ENCODE results near the gene FRY.

Gene FRY

DNA sequence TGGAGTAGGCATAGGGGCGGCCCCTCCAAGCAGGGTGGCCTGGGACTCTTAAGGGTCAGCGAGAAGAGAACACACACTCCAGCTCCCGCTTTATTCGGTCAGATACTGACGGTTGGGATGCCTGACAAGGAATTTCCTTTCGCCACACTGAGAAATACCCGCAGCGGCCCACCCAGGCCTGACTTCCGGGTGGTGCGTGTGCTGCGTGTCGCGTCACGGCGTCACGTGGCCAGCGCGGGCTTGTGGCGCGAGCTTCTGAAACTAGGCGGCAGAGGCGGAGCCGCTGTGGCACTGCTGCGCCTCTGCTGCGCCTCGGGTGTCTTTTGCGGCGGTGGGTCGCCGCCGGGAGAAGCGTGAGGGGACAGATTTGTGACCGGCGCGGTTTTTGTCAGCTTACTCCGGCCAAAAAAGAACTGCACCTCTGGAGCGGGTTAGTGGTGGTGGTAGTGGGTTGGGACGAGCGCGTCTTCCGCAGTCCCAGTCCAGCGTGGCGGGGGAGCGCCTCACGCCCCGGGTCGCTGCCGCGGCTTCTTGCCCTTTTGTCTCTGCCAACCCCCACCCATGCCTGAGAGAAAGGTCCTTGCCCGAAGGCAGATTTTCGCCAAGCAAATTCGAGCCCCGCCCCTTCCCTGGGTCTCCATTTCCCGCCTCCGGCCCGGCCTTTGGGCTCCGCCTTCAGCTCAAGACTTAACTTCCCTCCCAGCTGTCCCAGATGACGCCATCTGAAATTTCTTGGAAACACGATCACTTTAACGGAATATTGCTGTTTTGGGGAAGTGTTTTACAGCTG, 283.9 kb downstream of the FRY start, which contains the start of the genes BRCA2 and ZAR1L:
Gene BRCA2, plus strand, starts transcription at position 271 of the 790 bp plus-strand sequence. CDS start 953 bp downstream, outside the sequence.
Gene ZAR1L, minus strand, starts transcription at position 126 of the 790 bp plus-strand sequence. CDS start 3,438 bp downstream, outside the sequence.
- DNase-seq (ENCODE audit: low spot score), result peak; percentile 91
- peak within 1 kb of the TSS; percentile 94 to 99 for H3K27ac ChIP-seq
- no peak for TF ChIP-seq CTCF (IDR thresholded peaks at IDR 0.05)
- peak within 1 kb of the TSS; percentile 88 for H3K4me3 ChIP-seq

DNA sequence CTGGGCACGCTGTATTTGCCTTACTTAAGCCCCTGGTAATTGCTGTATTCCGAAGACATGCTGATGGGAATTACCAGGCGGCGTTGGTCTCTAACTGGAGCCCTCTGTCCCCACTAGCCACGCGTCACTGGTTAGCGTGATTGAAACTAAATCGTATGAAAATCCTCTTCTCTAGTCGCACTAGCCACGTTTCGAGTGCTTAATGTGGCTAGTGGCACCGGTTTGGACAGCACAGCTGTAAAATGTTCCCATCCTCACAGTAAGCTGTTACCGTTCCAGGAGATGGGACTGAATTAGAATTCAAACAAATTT, 284.4 kb downstream of the FRY start:
- DNase-seq (ENCODE audit: low spot score), result no peak
- Histone ChIP-seq H3K4me3 (peak overlapping the region; percentile 88), H3K27ac (peak overlapping the region; percentile 94 to 99)
- no peak for TF ChIP-seq CTCF (IDR thresholded peaks at IDR 0.05)

GRCh38 chr13:32316501-32316900, 284.9 kb downstream of the FRY start:
- H3K4me3 ChIP-seq, result peak overlapping the region; percentile 88

GRCh38 chr13:32317716-32318465, 286.3 kb downstream of the FRY start:
- no peak for DNase-seq (ENCODE audit: low spot score)
- no peak for TF ChIP-seq CTCF (IDR thresholded peaks at IDR 0.05)
- H3K4me3 ChIP-seq, result no peak overlapping the region
- no peak overlapping the region for H3K27ac ChIP-seq

More at GRCh38 chr13:32316501-32316900, 284.9 kb downstream of the FRY start:
- peak overlapping the region in 1 of 2 donors; percentile 94 for H3K27ac ChIP-seq
- no peak for DNase-seq (ENCODE audit: low spot score)
- no peak for TF ChIP-seq CTCF (IDR thresholded peaks at IDR 0.05)

- H3K4me3 ChIP-seq, result no peak overlapping the region
- no peak for DNase-seq (ENCODE audit: low spot score)
- H3K27ac ChIP-seq, result no peak overlapping the region
- TF ChIP-seq CTCF (IDR thresholded peaks at IDR 0.05), result no peak
These were observed 289.0 kb downstream of the FRY start for GRCh38 chr13:32320528-32320927.

- no peak for TF ChIP-seq CTCF (IDR thresholded peaks at IDR 0.05)
- Histone ChIP-seq H3K4me3 (no peak overlapping the region), H3K27ac (no peak overlapping the region)
- DNase-seq (ENCODE audit: low spot score), result no peak
These were observed 292.3 kb downstream of the FRY start for GRCh38 chr13:32323912-32324311.
